ENCODE data around the gene AP3M1. TPM values are rescaled to one million over a fixed set of nuclear protein-coding genes. Genes with fewer than 3 reads are reported as not detected.
"Not testable (repeated sequence)": the region's sequence is repeated elsewhere in the genome, so short reads cannot be mapped to it uniquely, and the experiment has no call there.

The AP3M1 gene
- total RNA-seq, 4 donors from 2014 or later: 23.0 to 26.1 (median 24.3) TPM

- Histone ChIP-seq H3K9me3 (no peaks in the 10 kb centered on the region), H3K4me1 (peaks cover 21 to 86% (median 35%) of the 10 kb centered on the region in 3 donors), H3K4me3 (peak overlapping the region in 3 of 4 donors; percentile 22 to 26 (median 22)), H3K36me3 (no peaks in the 10 kb centered on the region), H3K27me3 (no peaks in the 10 kb centered on the region), H3K27ac (peak overlapping the region; percentile 77 to 90 (median 85))
- no peak for TF ChIP-seq POLR2A (IDR thresholded peaks at IDR 0.05)
- no peak for TF ChIP-seq CTCF (IDR thresholded peaks at IDR 0.05)
- WGBS, 2 donors: 6 to 9% methylated on average over 3 of the region's 3 CpGs
- intact Hi-C loops (cut with DNase I): no loop called here
- no peak for DNase-seq
Observed at GRCh38 chr10:74189999-74190421, 39.4 kb upstream of the AP3M1 start.

- peaks cover 21 to 72% (median 28%) of the 10 kb centered on the region in 3 donors for H3K4me1 ChIP-seq
- H3K27me3 ChIP-seq; intact Hi-C loops (cut with DNase I); H3K36me3 ChIP-seq; H3K9me3 ChIP-seq; H3K4me3 ChIP-seq; DNase-seq: not testable (repeated sequence)
- H3K27ac ChIP-seq: peak overlapping the region in 3 of 4 donors; percentile 84 to 90 (median 86)
- 87 to 91% methylated on average over 13 of the region's 13 CpGs for WGBS, 2 donors
Observed at GRCh38 chr10:74188617-74189016, 38.0 kb upstream of the AP3M1 start.

- no peaks in the 10 kb centered on the region for H3K36me3 ChIP-seq
- H3K4me1 ChIP-seq: peaks cover 19 to 64% (median 23%) of the 10 kb centered on the region in 3 donors
- no peaks in the 10 kb centered on the region for H3K9me3 ChIP-seq
- 63 to 81% methylated on average over 1 of the region's 1 CpG for WGBS, 2 donors
- H3K27me3 ChIP-seq: no peaks in the 10 kb centered on the region
- H3K4me3 ChIP-seq: no peak overlapping the region
- peak overlapping the region in 2 of 4 donors; percentile 30 to 90 for H3K27ac ChIP-seq
- no peak for DNase-seq
- intact Hi-C loops (cut with DNase I): no loop called here
- TF ChIP-seq POLR2A (IDR thresholded peaks at IDR 0.05): no peak
- TF ChIP-seq CTCF (IDR thresholded peaks at IDR 0.05): no peak
Observed at GRCh38 chr10:74187237-74187636, 36.6 kb upstream of the AP3M1 start.

GRCh38 chr10:74186678-74187077 is 36.0 kb upstream of the AP3M1 start:
- Histone ChIP-seq H3K4me1 (peaks cover 17 to 64% (median 17%) of the 10 kb centered on the region in 3 donors), H3K9me3 (no peaks in the 10 kb centered on the region), H3K27me3 (no peaks in the 10 kb centered on the region), H3K27ac (peak overlapping the region in 2 of 4 donors; percentile 7 to 90), H3K36me3 (no peaks in the 10 kb centered on the region), H3K4me3 (no peak overlapping the region)
- intact Hi-C loops (cut with DNase I): no loop called here
- DNase-seq: no peak
- no peak for TF ChIP-seq CTCF (IDR thresholded peaks at IDR 0.05)

GRCh38 chr10:74179111-74179710 is 28.6 kb upstream of the AP3M1 start:
- TF ChIP-seq POLR2A (IDR thresholded peaks at IDR 0.05) (no peak), CTCF (IDR thresholded peaks at IDR 0.05) (no peak)
- Histone ChIP-seq H3K36me3 (no peaks in the 10 kb centered on the region), H3K27me3 (no peaks in the 10 kb centered on the region), H3K4me1 (peaks cover 3 to 63% (median 7%) of the 10 kb centered on the region in 3 donors), H3K27ac (no peak overlapping the region), H3K9me3 (no peaks in the 10 kb centered on the region), H3K4me3 (no peak overlapping the region)
- 96 to 100% methylated on average over 2 of the region's 2 CpGs for WGBS, 2 donors
- no peak for DNase-seq
- intact Hi-C loops (cut with DNase I): no loop called here

Data from esophagus squamous epithelium (tissue), 5 donors.